Endothelial cell of umbilical vein (primary cell): ENCODE measurements around the gene S100A13.

Experiments used
- CTCF ChIP-seq, 2 donors: IDR thresholded peaks; 1 replicate in 1 of 2; 2 replicates in 1 of 2; pipeline ENCODE4 v1.5.1; 2011; ENCODE audit warnings: low read length in 2 of 2, mild to moderate bottlenecking in 2 of 2, moderate library complexity in 2 of 2, control low read depth in 1 of 2, inconsistent platforms in 1 of 2, low read depth in 1 of 2; ENCODE audit not compliant: insufficient read depth in 1 of 2; ENCODE audit errors: extremely low read depth in 1 of 2
- EZH2 ChIP-seq: IDR thresholded peaks from 2 replicates; pipeline ENCODE4 v1.6.1; 2012; ENCODE audit warnings: borderline replicate concordance, low read depth, mild to moderate bottlenecking, moderate library complexity, low read length, inconsistent platforms; ENCODE audit not compliant: severe bottlenecking
- JUN ChIP-seq: IDR thresholded peaks from 2 replicates; pipeline ENCODE4 v1.6.1; 2011; ENCODE audit warnings: borderline replicate concordance, low read depth; ENCODE audit not compliant: insufficient read length, insufficient read depth
- MAX ChIP-seq: IDR thresholded peaks from 2 replicates; pipeline ENCODE4 v1.6.1; 2011; ENCODE audit not compliant: insufficient read depth, insufficient read length
- POLR2A ChIP-seq: IDR thresholded peaks from 2 replicates; pipeline ENCODE4 v1.6.1; 2012; ENCODE audit warnings: low read depth, mild to moderate bottlenecking, control low read depth, low read length
- POLR2AphosphoS5 ChIP-seq: IDR thresholded peaks from 2 replicates; pipeline ENCODE4 v1.6.1; 2012; ENCODE audit warnings: low read depth, mild to moderate bottlenecking, control low read depth, low read length, moderate library complexity; ENCODE audit not compliant: insufficient read depth

- TF ChIP-seq CTCF (IDR thresholded peaks at IDR 0.05; ENCODE audit: extremely low read depth in 1 of 2, insufficient read depth in 1 of 2, low read depth in 1 of 2, low read length in 2 of 2) (no peak), EZH2 (no peak), POLR2A (no peak), JUN (no peak), POLR2AphosphoS5 (no peak), MAX (no peak)
Measured at GRCh38 chr1:153642161-153642560, 14.9 kb upstream of the S100A13 start.
